Suppressor macrophage treated with lipopolysaccharide for 1 hour (primary cell): Measurements from ENCODE around the gene PRR5L.

Source experiments
- DNase-seq, 3 donors: peaks; one replicate each; pipeline ENCODE4 v3.0.0-alpha.2; 2020 to 2022

The PRR5L gene

DNA sequence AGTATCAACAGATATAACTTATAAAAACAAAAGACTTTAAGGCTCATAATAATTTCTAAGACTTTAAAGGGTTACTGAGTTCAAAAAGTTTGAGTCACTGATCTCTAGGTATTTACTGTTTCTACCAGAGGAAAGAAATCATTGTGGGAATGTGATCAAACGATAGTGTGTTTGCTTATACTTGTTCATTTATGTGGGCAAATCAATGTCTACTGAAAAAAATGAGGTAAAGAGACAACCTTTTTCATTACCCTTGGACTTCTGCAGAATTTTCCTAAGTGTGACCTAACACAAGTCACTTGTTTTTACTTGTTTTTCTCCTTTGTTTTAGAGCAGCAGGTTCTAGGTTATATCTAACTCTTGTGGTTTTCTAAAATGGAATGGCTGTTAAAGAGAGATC is 65.4 kb downstream of the PRR5L start:
- no peak for DNase-seq

DNA sequence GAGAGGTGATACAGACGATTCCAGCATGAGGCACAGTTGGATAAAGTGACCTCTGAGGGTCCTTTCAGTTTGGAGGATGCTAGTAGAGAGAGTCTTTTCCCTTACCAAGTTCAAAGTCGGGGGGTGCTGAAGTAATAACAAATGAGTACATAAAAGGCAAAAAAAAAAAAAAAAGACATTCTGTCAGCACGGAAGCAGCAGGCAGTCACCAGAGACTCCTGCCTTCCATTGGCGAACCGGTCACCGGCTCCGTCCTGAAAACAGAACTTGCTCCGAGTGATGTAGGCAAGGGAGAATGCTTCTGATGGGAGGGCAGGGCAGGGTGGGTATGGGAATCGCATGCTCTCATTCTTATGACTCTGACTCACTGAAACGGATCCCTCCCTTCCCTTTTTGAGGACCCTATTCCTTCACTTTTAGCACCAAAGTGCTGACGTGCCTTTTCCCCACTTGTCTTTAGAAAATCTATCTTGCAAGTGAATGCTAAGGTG is 65.9 kb downstream of the PRR5L start:
- peak; percentile 85 to 89 (median 87) for DNase-seq

DNA sequence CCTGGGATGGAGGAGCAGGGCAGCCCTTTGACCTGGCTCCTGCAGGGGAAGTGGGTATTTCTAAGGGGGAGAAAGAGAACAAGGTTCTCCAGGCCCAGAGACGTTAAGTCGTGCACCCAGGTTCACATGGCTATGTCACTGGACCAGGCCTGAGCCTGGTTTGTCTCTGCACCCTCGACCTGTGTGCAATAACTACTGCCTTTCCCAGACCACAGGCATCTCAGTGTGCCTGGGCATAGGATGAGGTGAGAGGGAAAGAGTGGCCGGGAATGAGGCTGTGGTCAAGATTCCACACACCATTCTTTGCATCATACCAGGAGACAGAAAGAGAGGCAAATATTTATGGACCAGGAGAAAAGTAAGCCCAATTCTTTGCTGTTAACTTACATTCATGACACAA is 66.8 kb downstream of the PRR5L start:
- DNase-seq, result peak in 1 of 3 donors; percentile 20

DNA sequence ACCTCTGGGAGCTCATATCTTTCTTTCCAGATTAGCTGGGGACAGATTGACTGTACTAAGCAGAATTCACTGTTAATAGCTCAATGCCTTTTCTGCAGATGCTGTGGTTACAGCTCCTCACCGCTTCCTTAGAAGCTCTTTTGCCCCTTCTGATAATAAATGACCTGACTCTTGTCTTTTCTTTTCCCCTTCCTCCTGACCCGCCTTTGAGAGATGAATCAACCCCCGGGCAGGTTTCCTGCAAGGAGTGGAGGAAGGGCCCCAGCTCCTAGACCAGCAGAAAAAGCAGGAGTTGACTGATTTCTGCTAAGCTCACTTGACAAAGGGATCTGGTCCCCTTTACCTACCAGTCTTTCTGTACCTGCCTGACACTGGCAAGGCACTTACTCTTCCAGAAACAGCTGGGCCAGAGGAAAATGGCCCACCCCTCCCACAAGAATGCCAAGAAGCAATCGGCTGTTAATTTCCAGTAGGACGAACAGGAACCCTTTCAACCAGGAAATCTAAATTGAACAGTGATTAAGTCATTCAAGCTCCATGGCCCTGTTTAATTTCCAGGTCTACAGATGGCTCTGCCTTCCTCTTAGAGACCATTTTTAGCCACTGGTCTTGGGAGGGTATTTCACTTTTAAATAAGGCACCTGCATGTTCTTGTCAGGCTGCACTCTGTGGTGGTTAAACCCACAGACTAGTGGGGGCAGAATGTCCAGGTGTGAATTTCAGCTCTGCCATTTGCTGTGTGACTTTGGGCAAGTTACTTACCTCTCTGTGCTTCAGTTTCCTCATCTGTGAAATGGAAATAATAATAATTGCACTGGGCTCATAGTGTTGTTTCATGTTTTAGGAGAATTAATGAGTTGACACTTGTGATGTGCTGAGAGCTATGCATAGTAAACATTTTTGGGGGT is 67.5 kb downstream of the PRR5L start:
- peak in 2 of 3 donors; percentile 21 to 27 for DNase-seq

DNA sequence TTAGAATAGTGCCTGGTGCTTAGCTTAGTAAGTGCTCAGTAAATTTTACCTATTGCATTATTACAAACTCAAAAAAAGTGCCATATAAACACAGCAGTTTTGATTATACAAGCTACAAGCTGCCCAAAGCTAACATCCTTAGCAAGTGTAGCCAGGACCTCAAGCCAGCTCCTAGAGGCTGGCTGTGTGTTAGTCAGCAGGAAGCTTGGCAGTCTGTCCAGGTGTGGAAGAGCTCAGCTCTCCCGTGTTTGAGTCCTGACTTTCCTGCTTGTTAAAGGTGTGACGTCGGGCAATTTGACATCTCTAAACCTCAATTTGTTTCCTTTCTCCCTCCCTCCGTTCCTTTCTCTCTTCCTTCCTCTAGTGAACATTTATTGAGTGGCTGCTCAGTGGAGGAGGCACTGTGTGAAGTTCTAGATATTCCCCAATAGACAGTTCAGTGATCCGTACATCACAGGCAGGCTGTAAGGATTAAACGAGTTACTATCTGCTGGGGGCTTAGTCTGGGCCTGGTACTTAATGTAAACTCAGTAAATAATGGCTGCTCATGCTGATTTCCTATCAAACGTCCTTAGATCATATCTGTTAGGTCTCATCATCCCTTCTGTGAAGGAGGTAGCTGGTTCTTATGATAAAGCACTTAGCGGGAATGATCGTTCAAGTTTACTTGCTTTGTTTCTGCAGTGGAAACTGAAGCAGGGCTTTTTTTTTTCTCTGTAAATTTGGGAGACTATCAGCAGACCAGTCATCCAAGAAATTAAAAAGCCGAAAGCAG is 68.7 kb downstream of the PRR5L start:
- DNase-seq, result no peak

DNA sequence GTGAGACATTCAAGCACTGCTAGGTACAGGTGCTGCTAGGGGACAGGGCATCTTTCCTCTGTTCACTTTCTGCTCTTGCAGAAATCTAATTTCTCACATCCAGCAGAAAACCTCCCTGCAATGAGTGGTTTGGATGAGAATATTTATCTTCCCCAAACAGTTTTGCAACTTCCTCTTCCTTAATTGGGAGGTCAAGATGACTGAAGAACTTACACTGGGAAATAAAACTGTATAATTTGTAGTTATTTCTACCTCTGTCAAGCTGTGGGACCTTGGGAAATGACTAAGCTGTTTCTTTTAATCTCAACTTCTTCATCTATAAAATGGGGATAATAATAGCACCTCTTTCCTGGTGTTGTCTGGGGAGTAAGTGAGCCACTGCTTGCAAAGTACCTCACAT is 69.8 kb downstream of the PRR5L start:
- peak; percentile 63 to 85 (median 85) for DNase-seq

DNA sequence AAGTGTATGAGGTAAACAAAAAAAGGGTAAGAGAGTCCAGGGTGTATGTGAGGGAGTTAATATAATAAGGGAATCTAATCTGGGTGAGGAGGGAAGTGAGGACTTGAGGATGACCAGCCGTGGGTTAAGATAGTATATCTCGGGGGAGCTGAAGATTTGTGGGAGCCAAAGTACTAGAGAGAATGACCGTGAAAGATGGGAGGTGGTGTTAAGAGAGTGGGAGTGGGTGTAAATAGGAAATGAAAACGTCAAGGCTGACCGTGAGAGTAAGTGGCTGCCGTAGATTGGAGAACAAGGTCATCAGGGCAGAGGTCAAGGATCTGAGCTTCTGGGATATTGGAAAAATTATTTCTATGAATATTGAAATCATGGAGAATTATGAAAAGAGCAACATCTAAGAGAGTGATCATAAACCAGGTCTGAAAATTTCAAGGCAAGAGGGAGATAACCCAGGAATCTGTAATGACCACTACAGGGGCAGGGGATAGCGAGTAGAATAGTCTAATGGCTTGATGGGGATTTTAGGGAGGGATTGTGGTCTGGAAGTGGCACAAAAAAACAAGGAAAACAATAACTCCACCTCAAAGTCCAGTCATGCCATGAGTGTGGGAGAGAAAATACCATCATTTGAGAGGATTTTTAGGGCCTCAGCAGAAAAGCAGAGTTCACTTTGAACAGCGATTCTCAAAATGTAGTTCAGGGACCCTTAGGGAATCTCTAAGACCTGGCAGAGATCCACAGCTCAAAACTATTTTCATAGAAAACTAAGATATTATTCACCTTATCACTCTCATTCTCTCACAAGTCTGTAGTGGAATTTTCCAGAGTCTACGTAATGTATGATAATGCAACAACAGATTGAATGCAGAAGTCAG is 72.0 kb downstream of the PRR5L start:
- no peak for DNase-seq

DNA sequence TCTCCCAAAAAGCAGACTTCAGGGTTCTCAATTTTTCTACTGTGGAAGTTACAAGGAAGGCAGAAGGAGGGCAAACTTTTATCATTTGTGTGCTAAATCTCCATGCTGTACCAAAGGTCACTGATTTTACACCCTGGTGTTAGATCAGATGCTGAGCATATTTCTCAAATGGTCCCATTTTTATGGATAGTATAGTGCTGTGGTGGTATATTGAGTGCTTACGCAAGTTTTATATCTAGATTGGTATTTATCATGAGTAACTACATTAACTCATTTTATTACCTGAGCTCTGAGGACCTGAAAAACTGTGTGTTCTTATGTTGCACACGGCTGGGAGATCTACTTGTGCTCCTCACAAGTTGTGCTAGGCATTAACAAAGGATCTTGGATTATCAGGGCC is 75.1 kb downstream of the PRR5L start:
- DNase-seq, result no peak

DNA sequence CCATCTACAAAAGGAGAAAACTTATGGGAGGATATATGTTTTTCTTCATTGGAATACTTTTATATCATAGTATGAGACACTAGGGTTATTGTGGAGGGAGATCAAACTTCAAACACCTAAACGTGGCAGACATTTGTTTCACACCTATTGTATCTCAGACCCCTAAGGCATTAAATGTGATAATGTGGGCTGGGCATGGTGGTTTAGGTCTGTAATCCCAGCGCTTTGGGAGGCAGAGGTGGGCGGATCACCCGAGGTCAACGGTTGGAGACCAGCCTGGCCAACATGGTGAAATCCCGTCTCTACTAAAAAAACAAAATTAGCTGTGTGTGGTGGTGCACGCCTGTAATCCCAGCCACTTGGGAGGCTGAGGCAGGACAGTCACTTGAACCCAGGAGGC is 75.5 kb downstream of the PRR5L start:
- DNase-seq, result no peak

DNA sequence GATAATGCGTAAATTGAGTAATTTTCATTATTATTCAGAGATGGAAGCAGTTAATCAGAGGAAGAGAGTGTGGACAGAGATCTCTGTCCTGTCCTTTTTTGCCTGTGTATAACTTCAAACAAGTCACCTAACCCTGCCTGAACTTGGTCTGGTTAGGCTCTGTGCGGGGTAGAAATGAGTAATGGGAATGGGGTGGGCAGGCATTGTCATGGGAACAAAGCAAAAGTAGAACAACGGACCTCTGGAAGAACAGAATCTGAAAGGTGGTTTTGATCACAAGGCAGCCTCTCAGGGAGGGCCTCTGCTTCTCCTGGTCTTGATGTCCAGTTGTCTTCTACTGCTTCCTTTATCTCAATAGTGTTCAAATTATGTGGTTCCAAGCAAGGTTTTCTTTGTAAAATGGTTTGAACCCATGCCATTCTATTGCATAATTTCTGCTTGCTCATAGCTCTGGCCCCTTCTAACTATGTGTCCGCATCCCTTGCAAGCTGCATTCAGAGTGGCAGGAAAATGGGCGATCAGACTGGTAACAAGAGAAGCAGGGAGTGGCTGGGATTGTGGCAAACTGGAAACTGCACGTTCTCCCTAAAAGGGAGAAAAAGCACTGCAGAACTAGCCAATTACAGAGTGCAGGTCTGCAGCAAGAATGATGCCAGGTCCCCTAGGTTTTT is 76.1 kb downstream of the PRR5L start:
- no peak for DNase-seq

DNA sequence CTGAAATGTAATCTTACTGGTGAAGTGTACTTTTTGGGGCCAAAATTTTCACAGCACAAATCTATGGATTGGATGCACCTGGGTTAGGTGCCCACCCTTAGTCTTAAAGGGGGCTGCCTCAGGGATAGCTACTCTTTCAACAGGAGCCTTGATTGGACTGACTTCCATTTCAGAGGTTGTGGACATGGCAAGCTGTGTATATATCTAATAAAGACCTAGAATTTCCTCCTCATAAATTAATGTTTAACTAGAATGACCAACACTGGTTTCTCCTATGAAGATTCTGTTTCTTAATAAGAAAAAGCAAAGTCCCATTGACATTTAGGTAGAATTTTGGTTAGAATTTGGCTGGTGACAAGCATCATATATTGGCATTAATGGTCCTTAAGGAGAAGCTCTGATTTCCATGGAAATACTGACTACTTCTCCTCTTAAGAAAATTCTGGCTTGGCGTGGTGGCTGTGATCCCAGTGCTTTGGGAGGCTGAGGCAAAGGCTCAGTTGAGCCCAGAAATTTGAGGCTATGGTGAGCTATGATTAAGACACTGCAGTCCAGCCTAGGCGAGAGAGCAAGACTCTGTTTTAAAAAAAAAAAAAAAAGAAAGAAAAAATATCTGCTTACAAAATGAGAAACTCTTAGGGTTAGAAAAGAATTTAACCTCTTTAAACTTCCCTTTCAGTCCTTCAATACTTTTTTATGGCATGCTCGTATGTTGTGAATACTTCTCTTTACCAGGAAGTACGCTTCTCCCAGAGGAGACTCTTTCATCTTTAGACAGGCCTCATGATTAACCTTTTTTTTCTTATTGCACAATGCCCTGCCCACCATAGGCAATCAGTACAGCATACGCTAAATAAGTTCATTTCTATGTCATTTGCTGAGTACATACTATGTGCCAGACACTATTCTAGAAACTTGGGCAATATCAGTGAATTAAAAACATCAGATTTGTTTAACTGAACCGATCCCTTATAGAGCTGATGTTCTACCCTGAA is 77.2 kb downstream of the PRR5L start:
- DNase-seq, result peak; percentile 41 to 50 (median 49)

DNA sequence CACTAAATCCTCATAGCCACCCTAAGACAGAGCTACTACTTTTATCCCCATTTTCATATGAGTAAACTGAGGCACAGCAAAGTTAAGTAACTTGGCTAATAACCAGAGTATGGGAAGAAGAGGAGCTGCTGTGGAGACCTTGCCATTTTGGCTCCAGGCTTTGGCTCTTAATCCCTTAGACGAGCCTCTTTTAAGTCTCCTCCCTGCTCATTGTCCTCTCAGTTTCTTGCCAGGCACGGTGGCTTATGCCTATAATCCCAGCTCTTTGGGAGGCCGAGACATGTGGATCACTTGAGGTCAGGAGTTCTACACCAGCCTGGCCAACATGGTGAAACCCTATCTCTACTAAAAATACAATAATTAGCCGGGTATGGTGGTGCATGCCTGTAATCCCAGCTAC is 78.6 kb downstream of the PRR5L start:
- DNase-seq, result no peak

DNA sequence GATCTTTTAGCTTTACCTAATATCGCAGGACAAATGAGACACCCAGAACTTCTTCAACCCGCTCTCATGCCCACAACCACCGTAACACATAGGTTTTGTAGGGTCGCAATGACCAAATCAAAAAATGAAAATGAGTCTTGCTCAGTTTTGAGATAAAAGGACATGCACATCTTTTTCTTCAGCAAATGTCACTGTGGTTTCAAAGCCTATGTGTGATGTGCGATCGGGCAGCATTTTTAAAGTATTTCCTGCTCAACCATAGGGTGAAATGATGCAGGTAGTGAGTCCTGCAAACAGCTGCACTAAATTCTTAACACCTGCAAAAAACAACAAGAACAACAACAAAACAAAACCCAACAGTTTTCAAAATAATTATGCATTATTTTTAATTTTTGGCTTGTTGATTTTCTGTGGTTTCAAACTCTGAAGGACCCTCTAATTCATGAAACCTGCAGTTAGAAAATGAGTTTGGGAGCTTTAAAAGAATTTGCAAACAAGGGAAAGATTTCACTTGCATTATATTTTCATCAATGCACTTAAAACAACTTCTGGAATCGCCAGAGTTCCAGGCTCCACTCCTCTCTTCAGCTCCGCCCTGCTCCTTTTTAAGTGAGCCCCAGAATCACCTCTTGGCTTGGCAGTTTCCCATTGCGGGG is 79.4 kb downstream of the PRR5L start:
- DNase-seq, result no peak

DNA sequence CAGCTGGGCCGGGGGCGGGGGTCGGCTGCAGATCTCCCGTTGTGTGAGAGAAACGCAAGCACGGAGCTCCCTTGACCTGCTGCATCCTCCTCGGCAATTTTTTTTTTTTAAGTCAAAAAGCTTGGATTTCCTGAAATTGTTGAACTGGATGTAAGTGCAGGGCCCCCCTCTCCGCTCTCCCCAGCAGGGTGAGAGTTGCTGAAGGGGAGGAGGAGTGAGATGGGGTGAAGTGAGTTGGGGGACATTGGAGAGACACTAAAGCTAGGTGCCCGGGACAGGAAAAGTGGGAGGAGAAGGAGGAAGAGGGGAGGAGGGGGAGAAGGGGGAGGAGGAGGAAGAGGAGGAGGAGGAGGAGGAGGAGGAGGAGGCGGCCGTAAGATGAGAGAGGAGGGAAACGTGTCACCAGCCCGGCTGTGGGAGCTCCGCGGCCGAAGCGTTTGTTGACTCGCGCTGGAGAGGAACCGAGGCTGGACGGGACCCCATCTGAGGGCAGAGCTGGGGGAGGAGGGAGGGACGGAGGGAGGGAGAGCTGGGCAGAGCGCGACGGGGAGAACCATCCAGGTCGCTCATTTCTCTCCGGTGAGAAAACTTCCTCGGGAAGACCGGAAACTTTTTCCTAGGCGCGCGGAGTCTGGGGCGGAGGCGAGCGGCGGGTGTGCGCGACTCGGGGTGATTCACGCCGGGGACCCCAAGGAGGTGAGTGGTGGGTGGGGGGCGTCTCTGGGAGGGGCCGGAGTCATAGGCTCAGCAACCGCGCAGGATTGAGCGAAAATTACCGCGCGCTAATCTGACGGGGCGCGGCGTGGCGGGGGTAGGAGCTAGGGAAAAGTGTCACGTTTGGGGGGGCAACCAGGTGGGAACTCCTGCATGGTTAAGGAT is 80.2 kb downstream of the PRR5L start:
- peak; percentile 38 to 59 (median 47) for DNase-seq

DNA sequence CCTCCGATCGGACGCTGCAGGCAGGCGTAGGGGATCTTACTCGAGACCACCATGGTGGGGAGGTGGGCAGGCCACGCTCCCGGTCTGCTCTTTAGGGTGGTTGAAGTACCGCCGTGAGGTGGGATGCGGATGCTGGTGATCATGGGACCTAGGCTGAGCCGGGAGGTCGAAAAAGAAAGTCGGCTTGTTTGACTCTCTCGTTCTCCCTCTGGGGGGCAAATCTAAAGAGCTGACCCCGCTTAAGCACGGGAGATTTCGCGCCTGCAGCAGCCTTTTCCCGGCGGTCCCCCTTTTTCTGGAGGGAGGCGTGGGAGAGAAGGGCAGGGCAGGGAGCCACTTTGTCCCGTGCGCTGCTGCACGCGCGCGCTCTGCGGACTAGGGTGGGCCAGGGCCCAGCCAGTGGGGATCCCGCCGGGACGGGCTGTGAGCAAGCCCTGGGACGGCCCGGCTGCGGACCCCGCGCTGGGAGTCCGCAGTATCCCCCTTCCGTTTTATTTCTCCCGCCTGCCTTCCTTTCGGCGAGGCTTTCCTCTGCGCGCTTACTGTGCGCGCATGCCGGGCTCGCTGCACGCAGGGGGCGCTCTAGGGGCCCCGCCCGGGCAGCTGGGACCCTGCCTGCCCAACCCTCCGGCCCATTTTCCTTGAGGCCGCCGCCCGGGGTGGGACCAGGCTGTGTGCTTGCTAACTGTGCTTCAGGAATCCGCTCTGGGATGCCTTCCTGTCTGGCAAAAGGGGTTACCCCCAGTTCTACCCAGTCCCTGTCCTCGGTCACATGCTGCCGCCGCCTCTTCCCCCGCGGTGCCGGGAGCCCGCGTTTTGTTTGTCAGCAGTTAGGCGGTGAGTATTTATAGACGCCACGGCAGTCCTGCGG is 81.0 kb downstream of the PRR5L start:
- DNase-seq, result peak; percentile 72 to 81 (median 73)

DNA sequence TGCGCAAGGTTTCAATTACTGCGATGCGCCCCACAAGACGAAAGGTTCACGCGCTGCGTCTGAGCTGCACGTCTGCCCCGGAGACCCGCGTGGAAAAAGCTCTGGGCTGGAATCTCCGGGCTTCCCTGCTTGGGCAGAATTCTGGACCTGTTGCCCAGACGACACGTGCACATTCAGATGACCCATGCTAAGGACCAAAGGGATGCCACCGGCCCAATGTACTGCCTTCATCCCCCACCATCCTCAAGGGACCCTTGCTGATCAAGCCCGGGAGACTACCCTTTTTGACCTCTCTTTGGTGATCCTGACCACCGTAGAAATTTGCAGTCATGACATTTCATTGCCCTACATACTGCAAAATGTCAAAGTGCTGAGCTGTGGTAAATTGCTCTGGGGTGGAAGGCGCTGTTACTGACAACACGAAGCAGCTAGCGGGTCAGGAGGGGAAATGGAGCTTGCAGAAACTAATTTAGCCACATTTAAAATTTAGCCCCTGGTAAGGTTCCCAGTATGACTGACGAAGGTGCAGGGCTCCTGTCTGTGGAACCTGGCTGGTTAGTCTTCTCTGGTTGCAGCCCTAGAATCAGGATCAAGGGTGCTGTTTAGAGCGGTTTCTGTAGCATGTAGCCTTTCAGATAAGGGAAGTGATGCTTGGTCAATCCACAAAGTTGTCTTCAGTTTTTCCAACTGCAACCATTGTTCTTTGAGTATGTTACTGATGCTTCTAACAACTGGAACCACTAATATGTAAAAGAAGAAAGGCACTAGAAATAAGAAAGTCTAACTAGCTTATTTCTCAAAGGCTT is 81.9 kb downstream of the PRR5L start:
- peak in 2 of 3 donors; percentile 38 to 39 for DNase-seq

DNA sequence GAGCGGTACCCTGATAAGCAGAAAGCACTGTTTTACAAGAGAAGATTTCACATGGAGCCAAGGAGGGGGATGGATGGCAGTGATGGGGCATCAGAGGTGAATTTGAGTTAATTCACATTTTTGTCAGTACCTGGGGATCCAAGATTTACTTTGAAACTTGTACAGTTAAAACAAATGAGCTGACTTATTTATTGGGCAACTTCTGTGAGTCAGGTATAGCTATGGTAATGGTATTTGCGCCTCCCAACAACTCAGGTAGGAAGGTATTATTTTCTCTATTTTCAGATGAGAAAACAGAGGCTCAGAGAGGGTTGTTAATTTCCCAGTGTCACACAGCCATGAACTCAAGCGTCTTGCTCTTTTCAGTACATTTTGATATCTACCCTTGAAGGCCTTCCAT is 83.6 kb downstream of the PRR5L start:
- DNase-seq, result no peak
